Endodermal cell (in vitro differentiated cells): ENCODE data around the gene RSPH3. TPM values are rescaled to one million over a fixed set of nuclear protein-coding genes. Genes with fewer than 3 reads are reported as not detected.

Experiments
- DNase-seq: peaks from one replicate; pipeline ENCODE4 v3.0.0-alpha.2; 2017
- H3K27ac ChIP-seq: 2 replicates; pipeline ENCODE4 v1.5.1; 2013; ENCODE audit warnings: mild to moderate bottlenecking, low read depth, low read length, moderate library complexity
- H3K27me3 ChIP-seq: 2 replicates; pipeline ENCODE4 v1.6.1; 2013; ENCODE audit warnings: mild to moderate bottlenecking, low read length, moderate library complexity; ENCODE audit not compliant: insufficient read depth, control insufficient read depth, poor library complexity, severe bottlenecking
- H3K36me3 ChIP-seq: 2 replicates; pipeline ENCODE4 v1.7.0; 2013; ENCODE audit warnings: mild to moderate bottlenecking, low read length, moderate library complexity; ENCODE audit not compliant: control insufficient read depth, insufficient read depth
- H3K4me1 ChIP-seq: one replicate; pipeline ENCODE4 v1.7.0; 2013; ENCODE audit warnings: low read length; ENCODE audit not compliant: control insufficient read depth, insufficient read depth
- H3K4me3 ChIP-seq: 2 replicates; pipeline ENCODE4 v1.5.1; 2013; ENCODE audit warnings: mild to moderate bottlenecking, low read length, moderate library complexity
- H3K9ac ChIP-seq: 2 replicates; pipeline ENCODE4 v1.6.1; 2013; ENCODE audit warnings: mild to moderate bottlenecking, low read length, moderate library complexity; ENCODE audit not compliant: poor library complexity, severe bottlenecking; ENCODE audit errors: extremely low read depth
- H3K9me3 ChIP-seq: 2 replicates; pipeline ENCODE4 v1.6.1; 2013; ENCODE audit warnings: mild to moderate bottlenecking, low read length, moderate library complexity; ENCODE audit not compliant: control insufficient read depth
- H3K27ac Mint-ChIP-seq: 2 replicates; pipeline ENCODE4 v1.8.0; 2020; ENCODE audit warnings: mixed read lengths
- H3K27me3 Mint-ChIP-seq: 2 replicates; pipeline ENCODE4 v1.8.0; 2021; ENCODE audit warnings: mild to moderate bottlenecking, mixed read lengths; ENCODE audit not compliant: insufficient read depth
- H3K36me3 Mint-ChIP-seq: 2 replicates; pipeline ENCODE4 v1.8.0; 2020; ENCODE audit warnings: low read depth, mixed read lengths
- H3K4me1 Mint-ChIP-seq: 2 replicates; pipeline ENCODE4 v1.8.0; 2020; ENCODE audit warnings: mixed read lengths
- H3K4me3 Mint-ChIP-seq: 2 replicates; pipeline ENCODE4 v1.8.0; 2020; ENCODE audit warnings: mild to moderate bottlenecking, moderate library complexity, mixed read lengths
- H3K9me3 Mint-ChIP-seq: 2 replicates; pipeline ENCODE4 v1.8.0; 2020; ENCODE audit warnings: mild to moderate bottlenecking, mixed read lengths
- CTCF ChIP-seq: fragments of 200-600 bp; sonication (generic); conservative IDR thresholded peaks from 2 replicates; pipeline ENCODE4 v1.5.0; 2021; ENCODE audit warnings: antibody characterized with exemption, mild to moderate bottlenecking
- WGBS, 2 experiments: methylation state at CpG; one replicate each; pipeline versions ENCODE4 v1.1.5 to v1.1.7; 2013; ENCODE audit warnings: missing lambda C conversion rate in 2 of 2, mixed read lengths in 1 of 2; ENCODE audit not compliant: insufficient coverage in 1 of 2, insufficient read length in 1 of 2; 5-methylcytosine and 5-hydroxymethylcytosine counted together
- total RNA-seq, 2 donors: library from RNA; stranded (reverse); fragmentation: NEBNext Ultra II Directional in 1 of 2; extraction: Animal tissue kit (Norgen Biotek cat#: 25700) in 1 of 2; gene quantifications; 2 replicates in 1 of 2; 3 replicates in 1 of 2; pipeline ENCODE4 v1.2.1, GENCODE V29; 2021

RSPH3 gene
- total RNA-seq, 2 donors from 2014 or later: 7.4 to 10.3 TPM

- no peaks in the 10 kb centered on the region for H3K27me3 Mint-ChIP-seq
Measured at GRCh38 chr6:159008656-159009288, 8.8 kb upstream of the RSPH3 start.

GRCh38 chr6:159007510-159007909 is 7.5 kb upstream of the RSPH3 start:
- Mint-ChIP-seq H3K9me3 (no peaks in the 10 kb centered on the region), H3K4me3 (no peak overlapping the region), H3K4me1 (peaks cover 1% of the 10 kb centered on the region), H3K36me3 (no peaks in the 10 kb centered on the region), H3K27ac (no peak overlapping the region), H3K27me3 (no peaks in the 10 kb centered on the region)
- Histone ChIP-seq H3K27ac (no peak overlapping the region), H3K36me3 (no peaks in the 10 kb centered on the region), H3K4me3 (no peak overlapping the region), H3K27me3 (no peaks in the 10 kb centered on the region), H3K4me1 (no peaks in the 10 kb centered on the region), H3K9me3 (no peaks in the 10 kb centered on the region), H3K9ac (no peak overlapping the region)
- WGBS, 2 experiments: 90 to 91% methylated on average over 5 of the region's 5 CpGs
- TF ChIP-seq CTCF: no peak
- no peak for DNase-seq

More at GRCh38 chr6:159008656-159009288, 8.8 kb upstream of the RSPH3 start:
- H3K9me3 Mint-ChIP-seq: no peaks in the 10 kb centered on the region
- Histone ChIP-seq H3K9ac (no peak overlapping the region), H3K4me3 (no peak overlapping the region), H3K27me3 (no peaks in the 10 kb centered on the region), H3K9me3 (no peaks in the 10 kb centered on the region), H3K4me1 (no peaks in the 10 kb centered on the region), H3K27ac (no peak overlapping the region), H3K36me3 (no peaks in the 10 kb centered on the region)
- no peak overlapping the region for H3K27ac Mint-ChIP-seq
- 87% methylated on average over 8 to 10 of the region's 10 CpGs for WGBS, 2 experiments
- H3K4me1 Mint-ChIP-seq: no peaks in the 10 kb centered on the region
- DNase-seq: no peak
- TF ChIP-seq CTCF: peak; percentile 73
- no peak overlapping the region for H3K4me3 Mint-ChIP-seq
- no peaks in the 10 kb centered on the region for H3K36me3 Mint-ChIP-seq

GRCh38 chr6:159005436-159005835 is 5.4 kb upstream of the RSPH3 start:
- Mint-ChIP-seq H3K27me3 (no peaks in the 10 kb centered on the region), H3K4me1 (peaks cover 8% of the 10 kb centered on the region), H3K27ac (no peak overlapping the region), H3K4me3 (no peak overlapping the region), H3K9me3 (no peaks in the 10 kb centered on the region), H3K36me3 (no peaks in the 10 kb centered on the region)
- Histone ChIP-seq H3K9ac (no peak overlapping the region), H3K27me3 (no peaks in the 10 kb centered on the region), H3K9me3 (no peaks in the 10 kb centered on the region), H3K4me3 (no peak overlapping the region), H3K27ac (no peak overlapping the region), H3K4me1 (no peaks in the 10 kb centered on the region), H3K36me3 (peaks cover 3% of the 10 kb centered on the region)
- 90 to 98% methylated on average over 5 of the region's 5 CpGs for WGBS, 2 experiments
- no peak for DNase-seq
- TF ChIP-seq CTCF: no peak
